ENCODE measurements around the gene BTNL9. TPM values are rescaled to one million over a fixed set of nuclear protein-coding genes. Genes with fewer than 3 reads are reported as not detected.
"Not testable (repeated sequence)": the region's sequence is repeated elsewhere in the genome, so short reads cannot be mapped to it uniquely, and the experiment has no call there.

BTNL9 gene
- 100 to 1,000 TPM in 1 of 3 donors, 10 to 100 TPM in 2; 27.2 to 169 (median 94.6) TPM for total RNA-seq

DNA sequence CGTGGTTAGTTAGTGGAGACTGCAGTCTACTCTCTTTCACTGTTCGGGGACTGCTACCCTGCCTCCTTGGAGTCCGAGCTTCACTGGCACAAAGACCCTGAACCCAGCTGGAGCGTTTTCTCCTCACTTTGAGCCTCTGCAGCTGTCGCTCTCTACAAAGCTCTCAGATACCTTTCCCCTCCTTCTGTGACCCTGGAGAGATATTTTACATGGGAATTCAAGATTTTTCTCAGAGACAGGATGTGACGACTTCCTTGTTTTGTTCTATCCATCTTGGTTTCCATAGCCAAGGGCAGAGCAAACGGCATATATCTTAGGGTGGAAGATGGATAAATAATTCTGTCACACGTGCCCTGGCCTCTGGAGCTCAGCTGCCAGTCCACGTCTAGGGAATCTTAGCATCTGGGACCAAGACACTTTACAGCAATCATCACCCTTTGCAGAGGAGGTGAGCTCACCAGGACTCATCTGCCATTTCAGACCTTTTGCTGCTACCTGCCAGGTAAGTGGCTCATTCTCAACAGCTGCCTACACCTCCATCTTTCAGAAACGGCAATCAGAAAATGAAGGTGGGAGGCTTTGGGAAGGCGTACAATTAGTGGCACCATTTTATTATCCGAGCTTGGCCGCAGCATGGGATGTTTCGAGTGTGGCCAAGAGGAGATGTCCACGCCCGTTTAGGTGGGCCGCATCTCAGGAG is at the start of gene BTNL9:
BTNL9 (plus strand) TSS at position 336 of the 700 bp plus-strand sequence. CDS start 5,224 bp downstream, outside the sequence.
- H3K4me3 ChIP-seq = peak within 1 kb of the TSS; percentile 30 to 57 (median 34)
- peak within 1 kb of the TSS in 1 of 2 donors; percentile 68 for H3K27ac ChIP-seq
- H3K27me3 ChIP-seq = peaks cover 0 to 39% of the 10 kb centered on the region in 2 donors
- H3K9me3 ChIP-seq = no peaks in the 10 kb centered on the region
- TF ChIP-seq CTCF (IDR thresholded peaks at IDR 0.05) (no peak), POLR2A (IDR thresholded peaks at IDR 0.05) (no peak), POLR2AphosphoS5 (IDR thresholded peaks at IDR 0.05) (no peak)
- intact Hi-C loops (cut with DNase I; ENCODE audit: low total_unique reads) = no loop called here
- no peaks in the 10 kb centered on the region for H3K4me1 ChIP-seq
- no peaks in the 10 kb centered on the region for H3K36me3 ChIP-seq
- DNase-seq (ENCODE audit: low spot score in 2 of 2) = no peak

- DNase-seq (ENCODE audit: low spot score in 2 of 2) = no peak
- TF ChIP-seq CTCF (IDR thresholded peaks at IDR 0.05) = no peak
- no peak for TF ChIP-seq POLR2AphosphoS5 (IDR thresholded peaks at IDR 0.05)
- no peak for TF ChIP-seq POLR2A (IDR thresholded peaks at IDR 0.05)
- H3K36me3 ChIP-seq = no peaks in the 10 kb centered on the region
- no peak overlapping the region for H3K27ac ChIP-seq
- H3K4me1 ChIP-seq = no peaks in the 10 kb centered on the region
- no peak overlapping the region for H3K4me3 ChIP-seq
- H3K9me3 ChIP-seq = peaks cover 0 to 11% of the 10 kb centered on the region in 2 donors
- no peaks in the 10 kb centered on the region for H3K27me3 ChIP-seq
- intact Hi-C loops (cut with DNase I; ENCODE audit: low total_unique reads) = no loop called here
Observed at GRCh38 chr5:180990882-180991242, 49.2 kb upstream of the BTNL9 start.

GRCh38 chr5:181001947-181002346 is 38.1 kb upstream of the BTNL9 start:
- no peak overlapping the region for H3K4me3 ChIP-seq
- no peaks in the 10 kb centered on the region for H3K4me1 ChIP-seq

GRCh38 chr5:181005791-181006190 is 34.3 kb upstream of the BTNL9 start:
- no peaks in the 10 kb centered on the region for H3K36me3 ChIP-seq
- peaks cover 0 to 4% of the 10 kb centered on the region in 2 donors for H3K27me3 ChIP-seq
- intact Hi-C loops (cut with DNase I; ENCODE audit: low total_unique reads) = no loop called here
- no peak for DNase-seq (ENCODE audit: low spot score in 2 of 2)
- H3K4me1 ChIP-seq = no peaks in the 10 kb centered on the region
- no peak overlapping the region for H3K27ac ChIP-seq
- no peak for TF ChIP-seq CTCF (IDR thresholded peaks at IDR 0.05)
- H3K4me3 ChIP-seq = no peak overlapping the region
- peaks cover 0 to 12% of the 10 kb centered on the region in 2 donors for H3K9me3 ChIP-seq

More at GRCh38 chr5:181001947-181002346, 38.1 kb upstream of the BTNL9 start:
- Histone ChIP-seq H3K9me3 (no peaks in the 10 kb centered on the region), H3K27ac (no peak overlapping the region), H3K36me3 (no peaks in the 10 kb centered on the region), H3K27me3 (peaks cover 0 to 8% of the 10 kb centered on the region in 2 donors)
- TF ChIP-seq CTCF (IDR thresholded peaks at IDR 0.05) (no peak), POLR2AphosphoS5 (IDR thresholded peaks at IDR 0.05) (no peak), POLR2A (IDR thresholded peaks at IDR 0.05) (no peak)
- no peak for DNase-seq (ENCODE audit: low spot score in 2 of 2)
- intact Hi-C loops (cut with DNase I; ENCODE audit: low total_unique reads) = no loop called here

GRCh38 chr5:181008136-181008535 is 31.9 kb upstream of the BTNL9 start:
- no peak overlapping the region for H3K4me3 ChIP-seq
- no peak overlapping the region for H3K27ac ChIP-seq
- H3K9me3 ChIP-seq = peaks cover 0 to 12% of the 10 kb centered on the region in 2 donors
- TF ChIP-seq POLR2AphosphoS5 (IDR thresholded peaks at IDR 0.05) = no peak
- no peak for TF ChIP-seq CTCF (IDR thresholded peaks at IDR 0.05)
- TF ChIP-seq POLR2A (IDR thresholded peaks at IDR 0.05) = no peak
- no peaks in the 10 kb centered on the region for H3K36me3 ChIP-seq
- intact Hi-C loops (cut with DNase I; ENCODE audit: low total_unique reads) = no loop called here
- H3K4me1 ChIP-seq = no peaks in the 10 kb centered on the region
- no peak for DNase-seq (ENCODE audit: low spot score in 2 of 2)
- peaks cover 0 to 4% of the 10 kb centered on the region in 2 donors for H3K27me3 ChIP-seq

- H3K4me1 ChIP-seq; H3K27me3 ChIP-seq; intact Hi-C loops (cut with DNase I; ENCODE audit: low total_unique reads); H3K36me3 ChIP-seq; DNase-seq (ENCODE audit: low spot score in 2 of 2); H3K27ac ChIP-seq; H3K4me3 ChIP-seq: not testable (repeated sequence)
- H3K9me3 ChIP-seq = peaks cover 0 to 12% of the 10 kb centered on the region in 2 donors
Observed at GRCh38 chr5:181010018-181010417, 30.0 kb upstream of the BTNL9 start.

DNA sequence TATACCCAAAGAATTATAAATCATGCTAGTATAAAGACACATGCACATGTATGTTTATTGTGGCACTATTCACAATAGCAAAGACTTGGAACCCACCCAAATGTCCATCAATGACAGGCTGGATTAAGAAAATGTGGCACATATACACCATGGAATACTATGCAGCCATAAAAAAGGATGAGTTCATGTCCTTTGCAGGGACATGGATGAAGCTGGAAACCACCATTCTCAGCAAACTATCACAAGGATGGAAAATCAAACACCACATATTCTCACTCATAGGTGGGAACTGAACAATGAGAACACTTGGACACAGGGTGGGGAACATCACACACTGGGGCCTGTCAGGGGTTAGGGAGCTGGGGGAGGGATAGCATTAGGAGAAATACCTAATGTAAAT is 25.4 kb upstream of the BTNL9 start:
- H3K36me3 ChIP-seq; H3K9me3 ChIP-seq; H3K27me3 ChIP-seq; H3K4me1 ChIP-seq; H3K4me3 ChIP-seq; DNase-seq (ENCODE audit: low spot score in 2 of 2); H3K27ac ChIP-seq; intact Hi-C loops (cut with DNase I; ENCODE audit: low total_unique reads): not testable (repeated sequence)

DNA sequence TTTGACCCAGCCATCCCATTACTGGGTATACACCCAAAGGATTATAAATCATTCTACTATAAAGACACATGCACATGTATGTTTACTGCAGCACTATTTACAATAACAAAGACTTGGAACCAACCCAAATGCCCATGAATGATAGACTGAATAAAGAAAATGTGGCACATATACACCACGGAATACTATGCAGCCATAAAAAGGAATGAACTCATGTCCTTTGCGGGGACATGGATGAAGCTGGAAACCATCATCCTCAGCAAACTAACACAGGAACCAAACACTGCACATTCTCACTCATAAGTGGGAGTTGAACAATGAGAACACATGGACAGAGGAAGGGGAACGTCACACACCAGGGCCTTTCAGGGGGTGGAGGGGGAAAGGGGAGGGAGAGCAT is 22.6 kb upstream of the BTNL9 start:
- H3K27me3 ChIP-seq; H3K4me1 ChIP-seq; DNase-seq (ENCODE audit: low spot score in 2 of 2); H3K36me3 ChIP-seq; H3K4me3 ChIP-seq; intact Hi-C loops (cut with DNase I; ENCODE audit: low total_unique reads); H3K27ac ChIP-seq: not testable (repeated sequence)
- H3K9me3 ChIP-seq = peaks cover 4 to 16% of the 10 kb centered on the region in 2 donors
